Measurements from ENCODE around the gene ITPR1.
A peak's percentile ranks its signal among the peaks of the same experiment; 100 is the strongest.
"Not testable (repeated sequence)": the region's sequence is repeated elsewhere in the genome, so short reads cannot be mapped to it uniquely, and the experiment has no call there.

The ITPR1 gene

DNA sequence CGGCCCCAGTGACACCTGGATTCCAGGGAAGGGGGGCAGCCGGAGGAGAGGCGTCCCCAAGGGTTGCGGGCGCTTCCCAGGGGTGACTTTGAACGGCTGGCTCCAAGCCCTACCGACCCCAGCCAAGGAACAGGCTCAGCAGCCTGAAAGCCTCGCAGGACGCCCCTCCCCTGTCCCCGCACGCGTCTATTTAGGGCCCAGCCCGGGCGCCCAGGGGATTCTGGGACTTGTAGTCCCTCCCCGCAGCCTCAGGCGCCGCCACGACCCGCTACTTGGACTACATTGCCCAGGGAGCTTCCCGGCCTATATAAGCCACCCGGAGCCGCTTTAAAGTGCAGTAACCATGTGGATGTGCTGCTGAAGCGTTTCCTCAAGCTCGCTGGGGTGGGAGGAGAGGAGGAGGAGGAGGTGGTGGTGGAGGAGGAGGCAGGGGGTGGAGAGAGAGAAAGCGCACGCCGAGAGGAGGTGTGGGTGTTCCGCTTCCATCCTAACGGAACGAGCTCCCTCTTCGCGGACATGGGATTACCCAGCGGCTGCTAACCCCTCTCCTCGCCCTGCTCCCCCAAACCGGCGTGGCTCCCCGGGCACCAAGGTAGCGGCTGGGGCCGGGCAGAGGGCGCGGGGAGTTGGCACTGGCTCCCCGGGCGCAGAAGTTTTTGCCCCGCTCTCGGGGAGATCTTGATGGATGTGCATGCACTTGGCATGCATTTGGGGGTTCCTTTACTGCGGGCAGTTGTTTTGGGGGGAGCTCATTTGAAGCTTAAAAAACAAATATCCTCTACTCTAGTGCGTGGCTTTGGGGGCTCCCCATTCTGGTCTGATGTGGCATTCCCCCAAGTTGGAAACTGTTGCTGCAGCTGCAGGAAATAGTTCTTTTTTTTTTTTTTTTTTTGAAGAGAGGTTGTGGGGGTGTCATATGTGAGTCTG lies at the start of gene ITPR1:
Gene ITPR1, plus strand, starts transcription at position 335 of the 927 bp plus-strand sequence. CDS start 23,144 bp downstream, outside the sequence.
- peak; percentile 99 for DNase-seq

DNA sequence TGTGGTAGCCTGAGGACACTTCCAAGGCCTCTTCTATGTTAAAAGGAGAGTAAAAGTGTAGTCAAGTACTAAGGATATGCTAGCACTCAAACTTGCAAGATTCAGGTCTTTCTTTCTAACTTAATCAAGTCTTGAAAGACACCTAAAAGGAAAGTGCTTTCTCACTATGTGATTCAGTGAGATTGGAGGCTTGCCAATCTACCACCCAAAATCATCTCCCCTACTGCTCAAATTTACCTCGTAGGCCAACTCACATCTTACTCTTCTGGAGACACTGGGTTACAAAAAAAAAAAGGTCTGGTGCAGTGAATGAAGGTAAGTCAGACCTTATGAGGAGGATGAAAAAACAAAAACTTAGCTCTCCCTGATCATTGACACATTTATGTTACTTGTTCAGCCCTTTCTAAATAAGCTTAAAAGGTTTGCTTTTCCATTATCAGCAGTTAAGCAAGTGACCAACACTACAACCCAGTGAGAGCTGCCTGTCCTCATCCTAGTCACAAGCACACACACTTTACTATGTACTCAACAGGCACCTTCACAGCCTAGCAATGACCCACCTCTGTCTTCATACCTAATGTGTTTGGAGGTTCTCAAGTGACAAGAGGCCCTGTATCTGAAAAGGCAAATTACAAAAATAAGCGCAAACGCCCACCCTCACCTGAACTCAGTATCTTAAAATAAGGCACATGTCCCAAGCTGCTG lies 45.7 kb upstream of the ITPR1 start:
- DNase-seq: peak; percentile 28

- DNase-seq: no peak
Measured at GRCh38 chr3:4448187-4448586, 45.0 kb upstream of the ITPR1 start.

GRCh38 chr3:4449043-4449805 lies 43.9 kb upstream of the ITPR1 start:
- DNase-seq: peak; percentile 32

GRCh38 chr3:4454142-4454541 lies 39.0 kb upstream of the ITPR1 start:
- DNase-seq: no peak

DNA sequence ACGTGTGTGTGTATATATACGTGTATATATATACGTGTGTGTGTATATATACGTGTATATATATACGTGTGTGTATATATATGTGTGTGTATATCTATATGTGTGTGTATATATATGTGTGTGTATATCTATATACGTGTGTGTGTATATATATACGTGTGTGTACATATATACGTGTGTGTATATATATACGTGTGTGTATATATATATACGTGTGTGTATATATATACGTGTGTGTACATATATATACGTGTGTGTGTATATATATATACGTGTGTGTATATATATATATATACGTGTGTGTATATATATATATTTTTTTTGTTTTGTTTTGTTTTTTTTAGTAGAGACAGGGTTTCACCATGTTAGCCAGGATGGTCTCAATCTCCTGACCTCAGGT lies 36.4 kb upstream of the ITPR1 start:
- DNase-seq: not testable (repeated sequence)

DNA sequence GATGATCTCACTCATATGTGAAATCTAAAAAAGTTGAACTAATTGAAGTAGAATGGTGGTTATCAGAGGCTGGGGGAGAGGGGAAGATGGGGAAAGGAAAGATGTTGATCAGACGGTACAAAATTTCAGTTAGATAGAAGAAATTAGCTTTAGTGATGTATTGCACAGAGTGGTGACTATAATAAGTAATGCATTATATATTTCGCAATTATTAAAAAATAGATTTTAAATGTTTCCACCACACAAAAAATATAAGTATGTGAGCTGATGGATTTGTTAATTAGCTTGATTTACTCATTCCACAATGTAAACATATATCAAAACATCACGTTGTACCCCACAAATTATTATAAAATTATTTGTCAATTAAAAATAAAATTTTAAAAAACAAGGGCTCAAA lies 34.2 kb upstream of the ITPR1 start:
- no peak for DNase-seq

DNA sequence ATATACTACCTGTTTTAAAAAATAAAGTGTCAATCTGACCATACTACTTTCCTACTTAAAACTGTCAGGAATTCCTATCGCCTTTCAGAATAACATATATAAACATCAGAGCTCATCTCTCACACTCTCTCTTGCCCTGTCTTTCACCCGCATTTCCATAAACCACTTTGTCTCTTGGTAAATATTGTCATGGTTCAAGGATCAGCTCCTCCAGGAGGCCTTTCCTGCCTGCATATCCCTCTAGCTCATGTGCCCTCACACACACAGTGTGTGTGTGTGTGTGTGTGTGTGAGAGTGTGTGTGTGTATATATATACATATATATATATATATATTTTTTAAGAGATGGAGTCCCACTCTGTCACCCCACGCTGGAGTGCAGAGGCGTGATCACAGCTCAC lies 32.8 kb upstream of the ITPR1 start:
- DNase-seq: no peak

GRCh38 chr3:4461468-4462090 lies 31.6 kb upstream of the ITPR1 start:
- peak; percentile 53 for DNase-seq

DNA sequence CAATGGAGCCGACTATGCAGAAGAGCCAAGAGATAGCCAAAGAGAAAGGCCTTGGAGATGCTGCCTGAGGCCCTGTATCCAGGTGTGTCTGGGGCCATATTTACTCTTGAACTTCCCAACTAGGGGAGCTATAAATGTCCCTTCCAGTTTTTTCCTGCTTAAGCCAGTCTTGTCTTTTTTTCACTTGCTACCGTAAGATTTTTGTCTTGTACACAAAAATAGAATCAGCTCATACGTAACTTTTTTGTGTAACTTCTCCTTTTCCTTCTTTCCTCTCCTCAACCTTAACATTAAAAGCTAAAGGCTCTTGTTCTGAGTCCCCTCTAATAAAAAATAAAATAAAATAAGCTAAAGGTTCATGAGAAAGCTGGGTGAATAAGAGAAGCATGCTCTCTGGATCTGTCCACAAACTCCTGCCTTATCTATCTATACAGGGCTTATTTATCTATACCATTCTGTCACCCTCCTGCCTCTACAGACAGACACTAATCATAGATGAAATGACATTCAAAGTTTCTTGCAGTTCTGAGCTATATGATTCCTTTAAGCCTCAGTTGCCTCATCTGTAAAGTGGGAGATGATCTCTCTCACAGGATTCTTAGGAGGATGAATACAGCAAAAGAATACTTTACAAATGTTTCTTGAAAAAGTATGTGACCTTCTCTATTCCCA lies 30.6 kb upstream of the ITPR1 start:
- DNase-seq: peak; percentile 84

- DNase-seq: peak; percentile 32
Measured at GRCh38 chr3:4464576-4464975, 28.6 kb upstream of the ITPR1 start.

DNA sequence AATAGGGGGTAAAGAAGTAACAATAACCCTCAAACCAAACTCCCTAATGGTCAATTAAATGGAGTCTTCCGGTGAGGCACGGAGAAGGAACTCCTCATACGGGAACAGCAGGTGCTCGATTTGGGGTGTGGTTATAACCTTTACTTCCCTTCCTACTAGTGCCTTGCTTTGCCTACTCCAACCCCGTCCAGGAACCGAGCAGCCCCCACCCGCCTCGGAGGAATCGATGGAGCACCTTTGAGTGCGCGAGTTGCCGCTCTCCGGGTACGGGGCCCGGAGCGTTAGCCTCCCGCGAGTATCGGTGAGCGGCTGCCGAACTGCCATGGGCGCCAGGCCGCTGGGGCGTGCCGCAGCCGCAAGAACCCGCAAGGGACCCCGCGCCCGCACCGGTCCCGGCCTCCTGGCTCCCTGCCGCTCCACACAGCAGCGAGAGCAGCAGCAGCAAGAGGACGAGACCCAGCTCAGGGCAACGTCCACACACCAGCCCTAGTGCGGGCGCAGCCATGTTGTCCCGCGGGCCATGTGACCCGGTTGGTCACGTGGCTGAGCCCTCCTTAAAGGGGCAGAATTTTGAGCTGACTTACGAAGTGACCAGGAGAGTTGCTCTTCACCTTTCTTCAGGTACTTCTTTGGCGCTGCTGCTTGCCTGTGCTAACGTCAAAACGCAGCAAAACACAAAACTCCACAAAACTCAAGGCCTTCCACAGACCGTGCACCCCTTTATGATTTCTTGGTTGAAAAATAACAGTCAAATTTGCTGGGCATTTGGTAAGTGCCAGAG lies 26.2 kb upstream of the ITPR1 start, which contains the start of gene SUMF1:
Gene SUMF1, minus strand, starts transcription at position 529 of the 781 bp plus-strand sequence. Its CDS starts 24 bp downstream, at position 505.
- DNase-seq: peak; percentile 88

- DNase-seq: no peak
Measured at GRCh38 chr3:4467522-4467867, 25.7 kb upstream of the ITPR1 start.

GRCh38 chr3:4471907-4472306 lies 21.2 kb upstream of the ITPR1 start:
- DNase-seq: no peak

- no peak for DNase-seq
Measured at GRCh38 chr3:4472312-4472711, 20.8 kb upstream of the ITPR1 start.

DNA sequence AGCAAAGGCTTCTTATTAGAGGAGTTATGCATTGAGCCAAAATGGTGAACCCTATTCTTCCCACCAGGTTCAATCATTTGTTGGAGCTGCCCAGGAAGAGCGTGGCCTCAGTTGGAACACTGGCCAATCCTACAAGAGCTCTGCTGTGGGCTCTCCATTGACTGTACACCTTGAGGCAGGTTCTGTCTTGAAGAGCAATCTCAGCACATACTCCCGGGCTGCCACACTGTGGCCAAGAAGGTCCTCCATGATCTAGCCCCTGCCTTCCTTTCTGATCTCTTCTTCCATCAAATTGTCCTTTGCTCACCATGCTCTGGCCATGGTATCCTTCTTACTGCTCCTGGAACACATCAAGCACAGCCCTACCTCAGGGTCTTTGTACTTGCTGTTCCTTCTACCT lies 20.4 kb upstream of the ITPR1 start:
- DNase-seq: no peak

GRCh38 chr3:4474683-4475490 lies 18.3 kb upstream of the ITPR1 start:
- peak; percentile 13 for DNase-seq

GRCh38 chr3:4475804-4476203 lies 17.3 kb upstream of the ITPR1 start:
- no peak for DNase-seq

DNA sequence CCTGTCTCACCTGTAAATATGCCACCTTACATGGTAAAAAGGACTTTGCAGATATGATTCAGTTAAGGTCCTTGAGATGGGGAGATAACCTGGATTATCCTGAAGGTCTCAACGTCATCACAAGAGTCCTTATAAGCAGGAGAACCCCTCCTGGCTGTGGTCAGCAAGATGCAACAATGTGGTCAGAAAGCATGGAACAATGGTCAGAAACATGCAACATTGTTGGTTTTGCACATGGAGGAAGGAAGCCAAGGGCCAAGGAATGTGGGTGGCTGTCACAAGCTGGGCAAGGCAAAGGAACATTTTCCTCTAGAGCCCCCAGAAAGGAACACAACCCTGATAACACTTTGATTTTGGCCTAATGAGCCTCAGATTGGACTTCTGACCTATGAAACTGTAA lies 16.7 kb upstream of the ITPR1 start:
- DNase-seq: no peak

DNA sequence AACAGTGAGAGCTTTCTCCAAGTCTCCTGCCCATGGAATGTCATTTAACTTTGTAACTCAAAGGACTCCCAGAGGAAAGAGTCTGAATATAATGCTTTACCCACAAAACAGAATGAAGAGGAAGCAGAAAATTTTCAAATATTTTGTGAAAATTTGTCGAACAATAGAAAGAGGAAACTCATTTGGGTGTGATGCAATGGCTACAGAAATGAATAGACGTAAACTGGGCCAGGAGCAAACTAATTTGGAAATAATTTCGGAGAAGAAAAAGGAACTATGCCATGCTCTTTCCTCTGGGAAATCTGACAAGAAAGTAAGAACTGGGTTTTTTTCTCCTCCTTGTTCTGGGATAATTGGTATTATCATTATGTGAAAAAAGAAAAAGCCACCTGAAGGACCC lies 14.9 kb upstream of the ITPR1 start:
- DNase-seq: no peak

DNA sequence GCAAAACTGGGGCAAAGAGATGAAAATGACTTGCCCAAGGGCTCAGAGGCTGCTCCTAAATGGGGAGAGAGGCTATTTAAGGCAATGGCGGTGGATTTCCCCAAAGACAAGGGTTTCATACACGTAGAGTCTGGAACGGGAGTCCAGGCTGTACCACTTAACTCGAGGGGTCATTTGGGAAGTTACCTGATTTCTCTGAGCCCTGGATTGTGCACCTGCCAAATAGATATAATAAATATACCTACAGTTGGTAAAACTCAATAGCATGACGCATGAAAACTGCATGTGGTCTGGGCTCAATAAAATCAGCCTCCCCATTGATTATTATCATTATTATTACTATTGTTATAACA lies 1.3 kb upstream of the ITPR1 start:
- no peak for DNase-seq
